ENCODE measurements around the gene AHNAK2. TPM values are rescaled to one million over a fixed set of nuclear protein-coding genes. Genes with fewer than 3 reads are reported as not detected.
"Not testable (repeated sequence)": the region's sequence is repeated elsewhere in the genome, so short reads cannot be mapped to it uniquely, and the experiment has no call there.

AHNAK2 gene
- total and polyA plus RNA-seq, 2 experiments from 2014 or later = 38.3 to 58.0 TPM

DNA sequence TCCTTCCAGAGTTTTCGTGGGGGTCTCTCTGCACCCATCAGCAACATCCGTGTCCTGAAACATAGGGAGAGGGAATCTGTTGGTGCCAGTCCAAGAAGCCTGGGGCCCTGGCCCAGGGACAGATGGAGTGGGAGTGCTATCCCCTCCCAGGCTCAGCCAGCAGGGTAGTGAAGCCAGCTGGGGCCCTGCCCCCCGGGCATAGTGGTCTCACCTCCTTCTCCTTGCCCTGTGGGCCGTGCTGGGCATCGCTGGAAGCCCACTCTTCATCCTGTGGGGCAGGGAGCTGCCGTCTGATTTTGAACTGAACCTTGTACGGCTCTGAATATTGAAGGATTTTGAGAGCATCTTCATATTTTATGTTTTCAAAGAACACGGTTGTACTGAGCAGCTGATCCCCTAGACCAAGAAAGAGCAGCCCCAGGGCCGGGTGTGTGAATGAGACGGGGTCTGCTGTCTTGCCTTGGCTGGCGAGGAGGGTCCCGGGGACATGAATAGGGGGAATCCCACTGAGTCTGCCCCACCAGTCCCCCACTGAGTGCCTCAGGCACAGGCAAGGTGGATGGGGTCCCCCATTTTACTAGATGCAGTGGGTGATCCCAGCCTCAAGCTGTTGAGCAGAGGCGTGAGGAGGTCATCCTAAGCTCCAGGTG lies 23.3 kb downstream of the AHNAK2 start:
- no peak for DNase-seq
- no peaks in the 10 kb centered on the region for H3K27me3 ChIP-seq (replicated peaks; ENCODE audit: insufficient read depth)
- H3K9me3 ChIP-seq (ENCODE audit: low read depth) = no peaks in the 10 kb centered on the region
- H3K9me2 ChIP-seq (ENCODE audit: insufficient read depth) = no peaks in the 10 kb centered on the region
- H3K27ac ChIP-seq = no peak overlapping the region
- H3K79me2 ChIP-seq (ENCODE audit: insufficient read depth) = peaks cover 14% of the 10 kb centered on the region; the same call in 1 of the 2 replicates
- H2AFZ ChIP-seq = no peak overlapping the region
- H3F3A ChIP-seq (ENCODE audit: insufficient read depth) = no peaks in the 10 kb centered on the region
- WGBS, 2 experiments (ENCODE audit: low coverage in 1 of 2, low lambda C conversion rate in 2 of 2, missing lambda C conversion rate in 2 of 2) = 76 to 83% methylated on average over 13 of the region's 13 CpGs
- no peaks in the 10 kb centered on the region for H4K20me1 ChIP-seq (ENCODE audit: insufficient read depth)
- TF ChIP-seq EZH2 (IDR thresholded peaks at IDR 0.05; ENCODE audit: insufficient read depth, poor library complexity, severe bottlenecking) (no peak), EZH2phosphoT487 (IDR thresholded peaks at IDR 0.05; ENCODE audit: insufficient read depth, low read depth) (no peak)
- no peaks in the 10 kb centered on the region; the same call in 1 of the 2 replicates for H3K36me3 ChIP-seq (ENCODE audit: low read depth)
- no peak overlapping the region for H3K4me3 ChIP-seq
- in situ Hi-C loops (cut with MboI) = no loop called here
- no peak overlapping the region for H3K9ac ChIP-seq
- no peak overlapping the region for H3K4me2 ChIP-seq (ENCODE audit: unreplicated experiment)
- no peaks in the 10 kb centered on the region for H3K4me1 ChIP-seq (ENCODE audit: insufficient read depth)

DNA sequence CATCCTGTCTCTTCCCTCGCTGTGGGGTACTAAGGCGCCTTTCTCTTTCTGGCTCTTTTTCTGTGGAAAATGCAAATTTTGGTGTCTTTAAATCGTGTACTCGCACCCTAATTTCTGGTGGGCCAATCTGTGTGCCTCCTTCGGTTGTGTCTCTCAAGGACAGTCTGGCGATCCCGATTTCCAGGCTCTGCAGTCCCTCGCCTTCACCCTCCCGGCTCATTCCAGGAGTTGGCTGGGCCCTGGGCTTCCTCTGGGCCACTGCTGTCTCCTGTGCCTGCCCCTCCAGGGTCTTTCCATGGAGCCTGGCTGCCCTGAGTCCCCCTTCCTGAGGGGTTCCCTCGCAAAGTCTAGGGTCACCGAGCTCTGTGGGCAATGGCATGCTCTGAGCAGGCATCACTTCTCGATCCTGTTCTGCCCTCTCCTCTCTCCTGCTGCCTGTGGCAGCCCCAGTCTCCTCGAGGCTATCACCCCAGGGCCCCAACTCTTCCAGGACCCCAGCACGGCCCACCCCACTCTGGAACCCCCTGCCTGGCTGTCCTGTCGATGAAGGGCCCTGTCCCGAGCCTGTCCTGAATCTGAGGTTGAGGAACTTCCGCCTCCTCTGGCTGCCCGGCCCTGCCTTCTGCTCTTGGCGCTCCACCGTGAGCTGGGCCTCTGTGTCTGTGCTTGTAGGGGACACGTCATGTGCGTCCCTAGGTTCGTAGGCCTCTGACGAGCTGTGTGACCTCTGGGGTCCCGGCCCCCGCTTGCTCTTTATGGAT lies 24.1 kb downstream of the AHNAK2 start:
- H3K4me2 ChIP-seq (ENCODE audit: unreplicated experiment) = no peak overlapping the region
- H3K79me2 ChIP-seq (ENCODE audit: insufficient read depth) = peaks cover 9% of the 10 kb centered on the region; the same call in 1 of the 2 replicates
- no peak for TF ChIP-seq EZH2 (IDR thresholded peaks at IDR 0.05; ENCODE audit: insufficient read depth, poor library complexity, severe bottlenecking)
- H3F3A ChIP-seq (ENCODE audit: insufficient read depth) = no peaks in the 10 kb centered on the region
- H4K20me1 ChIP-seq (ENCODE audit: insufficient read depth) = no peaks in the 10 kb centered on the region
- H3K27ac ChIP-seq = no peak overlapping the region
- H3K4me3 ChIP-seq = no peak overlapping the region
- H3K9ac ChIP-seq = no peak overlapping the region
- 92% methylated on average over 25 to 26 of the region's 26 CpGs for whole genome bisulfite sequencing, 2 experiments (ENCODE audit: low coverage in 1 of 2, low lambda C conversion rate in 2 of 2, missing lambda C conversion rate in 2 of 2)
- no peak for DNase-seq
- in situ Hi-C loops (cut with MboI) = no loop called here
- H3K4me1 ChIP-seq (ENCODE audit: insufficient read depth) = no peaks in the 10 kb centered on the region
- no peaks in the 10 kb centered on the region; the same call in 1 of the 2 replicates for H3K36me3 ChIP-seq (ENCODE audit: low read depth)
- no peaks in the 10 kb centered on the region for H3K9me2 ChIP-seq (ENCODE audit: insufficient read depth)
- H3K9me3 ChIP-seq (ENCODE audit: low read depth) = no peaks in the 10 kb centered on the region
- H3K27me3 ChIP-seq (replicated peaks; ENCODE audit: insufficient read depth) = no peaks in the 10 kb centered on the region
- no peak overlapping the region for H2AFZ ChIP-seq

DNA sequence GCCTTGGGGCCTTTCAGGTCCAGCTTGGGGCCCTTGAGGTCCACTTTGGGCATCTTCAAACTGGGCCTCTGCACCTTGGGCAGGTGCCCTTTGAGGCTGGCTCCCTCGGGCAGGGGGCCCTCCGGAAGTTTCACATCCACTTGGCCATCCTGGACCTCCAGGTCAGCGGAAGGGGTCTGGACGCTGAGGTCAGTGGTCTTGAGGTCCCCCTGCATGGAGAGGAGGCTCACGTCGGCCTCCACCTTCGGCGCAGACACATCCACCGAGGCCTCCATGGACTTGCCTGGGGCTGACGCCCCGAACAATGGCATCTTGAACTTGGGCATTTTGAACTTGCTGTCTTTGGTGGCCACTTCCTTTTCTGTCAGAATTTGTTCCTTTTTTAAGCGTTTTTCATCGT lies 25.1 kb downstream of the AHNAK2 start:
- Histone ChIP-seq H3K27me3 (replicated peaks; ENCODE audit: insufficient read depth) (no peaks in the 10 kb centered on the region), H3K9ac (no peak overlapping the region), H3K9me3 (ENCODE audit: low read depth) (no peaks in the 10 kb centered on the region), H3K4me3 (no peak overlapping the region), H3K36me3 (ENCODE audit: low read depth) (no peaks in the 10 kb centered on the region; the same call in 1 of the 2 replicates), H3K4me2 (ENCODE audit: unreplicated experiment) (no peak overlapping the region), H3K4me1 (ENCODE audit: insufficient read depth) (no peaks in the 10 kb centered on the region), H2AFZ (no peak overlapping the region), H3K79me2 (ENCODE audit: insufficient read depth) (no peaks in the 10 kb centered on the region), H4K20me1 (ENCODE audit: insufficient read depth) (no peaks in the 10 kb centered on the region), H3K9me2 (ENCODE audit: insufficient read depth) (no peaks in the 10 kb centered on the region), H3K27ac (no peak overlapping the region), H3F3A (ENCODE audit: insufficient read depth) (no peaks in the 10 kb centered on the region)
- DNase-seq = no peak
- TF ChIP-seq EZH2 (IDR thresholded peaks at IDR 0.05; ENCODE audit: insufficient read depth, poor library complexity, severe bottlenecking) (no peak), EZH2phosphoT487 (IDR thresholded peaks at IDR 0.05; ENCODE audit: insufficient read depth, low read depth) (no peak)
- in situ Hi-C loops (cut with MboI) = no loop called here
- WGBS, 2 experiments (ENCODE audit: low coverage in 1 of 2, low lambda C conversion rate in 2 of 2, missing lambda C conversion rate in 2 of 2) = 90 to 93% methylated on average over 13 of the region's 13 CpGs

- H3K4me2 ChIP-seq (ENCODE audit: unreplicated experiment); in situ Hi-C loops (cut with MboI); H4K20me1 ChIP-seq (ENCODE audit: insufficient read depth); H2AFZ ChIP-seq; H3K4me3 ChIP-seq; H3K79me2 ChIP-seq (ENCODE audit: insufficient read depth); H3K9ac ChIP-seq; H3K4me1 ChIP-seq (ENCODE audit: insufficient read depth); H3K27me3 ChIP-seq (replicated peaks; ENCODE audit: insufficient read depth); H3K9me3 ChIP-seq (ENCODE audit: low read depth); H3K27ac ChIP-seq; H3K36me3 ChIP-seq (ENCODE audit: low read depth); H3F3A ChIP-seq (ENCODE audit: insufficient read depth); H3K9me2 ChIP-seq (ENCODE audit: insufficient read depth); DNase-seq: not testable (repeated sequence)
- WGBS, 2 experiments (ENCODE audit: low coverage in 1 of 2, low lambda C conversion rate in 2 of 2, missing lambda C conversion rate in 2 of 2) = 85 to 88% methylated on average over 20 to 22 of the region's 28 CpGs
These were observed 26.1 kb downstream of the AHNAK2 start for GRCh38 chr14:104951863-104952657.

GRCh38 chr14:104950701-104951100 lies 27.5 kb downstream of the AHNAK2 start:
- H3K4me3 ChIP-seq; H3K4me1 ChIP-seq (ENCODE audit: insufficient read depth); DNase-seq; H3K9me3 ChIP-seq (ENCODE audit: low read depth); H3K27me3 ChIP-seq (replicated peaks; ENCODE audit: insufficient read depth); H4K20me1 ChIP-seq (ENCODE audit: insufficient read depth); H3K9ac ChIP-seq; H3K36me3 ChIP-seq (ENCODE audit: low read depth); in situ Hi-C loops (cut with MboI); H3K4me2 ChIP-seq (ENCODE audit: unreplicated experiment); H3K9me2 ChIP-seq (ENCODE audit: insufficient read depth); H2AFZ ChIP-seq; H3K27ac ChIP-seq; H3K79me2 ChIP-seq (ENCODE audit: insufficient read depth); H3F3A ChIP-seq (ENCODE audit: insufficient read depth): not testable (repeated sequence)
- WGBS, 2 experiments (ENCODE audit: low coverage in 1 of 2, low lambda C conversion rate in 2 of 2, missing lambda C conversion rate in 2 of 2) = 100% methylated on average over 3 to 5 of the region's 15 CpGs
